ENCODE data around the gene FAM53B.
"Not testable (repeated sequence)": the region's sequence is repeated elsewhere in the genome, so short reads cannot be mapped to it uniquely, and the experiment has no call there.

FAM53B gene

DNA sequence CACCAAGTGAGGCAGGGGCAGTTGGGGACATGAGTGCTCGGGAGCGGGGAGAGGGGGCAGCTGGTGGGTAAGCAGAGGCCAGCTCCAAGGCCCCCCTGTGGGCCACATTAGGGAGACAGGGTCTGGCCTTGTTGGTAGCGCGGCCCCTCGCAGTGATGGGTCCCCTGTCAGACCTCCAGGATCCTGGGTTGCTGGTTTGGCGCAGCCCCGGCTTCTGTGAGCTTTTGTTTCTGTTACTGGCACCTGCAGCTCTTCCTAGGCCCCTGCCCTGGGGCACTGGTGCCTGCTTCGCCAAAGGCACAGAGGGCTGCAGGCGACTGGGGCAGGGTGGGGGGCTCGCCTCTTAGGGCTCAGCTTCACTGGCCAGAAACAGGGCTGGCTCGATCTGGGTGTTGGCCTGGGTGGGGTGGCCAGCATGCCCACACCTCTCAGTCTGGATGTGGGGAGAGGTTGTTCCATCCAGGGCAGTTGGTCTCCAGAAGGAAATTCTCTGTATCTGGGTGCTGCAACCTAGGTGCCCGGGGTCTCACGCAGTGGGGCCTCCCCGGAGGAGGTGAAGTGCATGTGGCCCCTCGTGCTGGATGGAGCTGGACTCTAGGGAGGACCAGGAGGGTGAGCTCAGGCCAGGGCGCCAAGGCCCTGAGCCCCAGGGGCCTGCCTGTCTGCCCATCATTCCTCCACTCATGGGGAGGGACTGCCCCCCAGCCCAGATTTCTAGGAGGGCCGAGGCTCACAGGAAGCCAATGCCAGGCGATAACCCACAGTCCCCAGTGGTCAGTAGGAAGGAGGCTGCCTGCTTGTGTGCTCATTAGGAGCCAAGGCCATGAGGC lies 143.9 kb downstream of the FAM53B start:
- no peak for DNase-seq (ENCODE audit: low read depth in 2 of 2, low spot score in 1 of 2)

DNA sequence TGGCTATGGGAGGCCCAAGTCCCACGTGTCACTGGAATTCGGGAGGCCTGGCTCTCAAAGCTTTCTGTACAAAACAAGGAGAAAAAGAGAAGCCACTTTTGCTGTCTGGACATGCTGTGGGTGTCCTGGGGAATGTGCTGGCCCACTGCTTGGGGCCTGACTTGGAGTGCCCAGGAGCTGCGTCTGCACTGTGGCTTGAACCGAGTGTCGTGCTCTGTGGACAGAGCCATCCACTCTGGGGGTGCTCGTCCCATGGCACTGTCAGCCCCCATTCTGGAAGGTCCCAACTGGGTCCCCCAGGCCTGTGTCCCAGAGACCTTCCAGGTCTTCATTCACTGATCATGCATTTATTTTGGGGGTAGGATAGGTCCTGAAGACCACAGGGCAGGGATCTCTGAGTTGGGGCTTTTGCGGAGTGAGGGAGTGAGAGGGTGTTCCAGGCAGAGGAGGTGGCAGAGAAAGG lies 144.6 kb downstream of the FAM53B start:
- DNase-seq (ENCODE audit: low read depth in 2 of 2, low spot score in 1 of 2) = no peak

- no peak for DNase-seq (ENCODE audit: low read depth in 2 of 2, low spot score in 1 of 2)
Measured at GRCh38 chr10:124598773-124599587, 145.2 kb downstream of the FAM53B start.

DNA sequence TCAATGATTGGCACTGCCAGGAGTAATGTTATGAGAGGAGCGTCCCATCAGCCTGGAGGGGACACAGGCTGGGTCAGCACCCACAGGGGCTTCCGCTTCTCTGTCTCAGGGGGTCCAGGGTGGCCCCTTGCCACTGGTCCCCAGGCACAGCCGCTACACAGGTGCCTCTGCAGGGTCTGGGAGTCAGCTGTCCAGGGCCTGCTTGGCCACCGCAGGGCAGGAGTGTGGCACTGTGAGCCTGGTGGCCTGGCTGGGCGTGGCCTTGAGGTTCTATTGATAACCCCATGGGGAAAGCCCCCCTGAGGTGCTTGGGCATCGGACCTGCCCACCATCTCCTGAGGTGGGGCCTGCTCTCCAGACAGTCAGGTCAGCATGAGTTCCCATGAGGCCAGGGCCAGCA lies 146.0 kb downstream of the FAM53B start:
- DNase-seq (ENCODE audit: low read depth in 2 of 2, low spot score in 1 of 2) = no peak

- no peak for DNase-seq (ENCODE audit: low read depth in 2 of 2, low spot score in 1 of 2)
Measured at GRCh38 chr10:124597846-124598165, 146.4 kb downstream of the FAM53B start.

GRCh38 chr10:124596962-124597845 lies 147.0 kb downstream of the FAM53B start:
- DNase-seq (ENCODE audit: low read depth in 2 of 2, low spot score in 1 of 2) = no peak

- DNase-seq (ENCODE audit: low read depth in 2 of 2, low spot score in 1 of 2) = no peak
Measured at GRCh38 chr10:124596116-124596785, 147.9 kb downstream of the FAM53B start.

DNA sequence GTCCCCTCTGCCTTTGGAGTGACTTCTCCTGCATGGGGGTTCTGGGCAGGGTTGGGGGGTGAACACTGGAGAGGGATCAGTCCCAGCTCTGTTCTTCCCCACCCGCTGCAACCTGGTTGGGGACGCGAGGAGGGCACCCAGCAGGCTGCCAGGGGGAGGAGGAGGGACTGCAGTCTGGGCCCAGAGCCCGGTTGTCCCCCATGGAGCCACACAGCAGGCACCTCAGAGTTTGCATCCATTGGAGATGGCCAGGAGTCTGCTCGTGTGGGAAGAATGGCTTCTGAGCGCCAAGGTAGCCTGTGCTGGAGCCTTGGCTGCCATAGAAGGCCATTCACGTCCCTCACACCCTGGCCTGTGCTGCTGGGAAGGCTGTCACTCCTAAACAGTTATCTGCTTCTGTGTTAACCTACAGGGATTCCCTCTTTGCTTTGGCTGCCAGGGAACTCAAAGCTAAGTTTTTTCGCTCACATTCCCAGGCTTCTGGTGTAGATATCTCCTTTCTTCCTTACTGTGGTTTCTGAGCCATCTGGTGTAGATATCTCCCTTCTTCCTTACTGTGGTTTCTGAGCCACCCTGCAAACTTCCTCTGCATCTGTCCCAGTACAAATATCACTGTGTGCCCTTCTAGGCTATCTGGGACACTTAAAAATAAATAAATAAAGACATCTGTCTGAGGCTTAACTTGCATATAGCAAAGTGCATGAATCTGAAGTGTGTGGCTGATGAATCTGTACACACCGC lies 148.9 kb downstream of the FAM53B start:
- DNase-seq (ENCODE audit: low read depth in 2 of 2, low spot score in 1 of 2) = no peak

- DNase-seq (ENCODE audit: low read depth in 2 of 2, low spot score in 1 of 2) = no peak
Measured at GRCh38 chr10:124594240-124594639, 149.9 kb downstream of the FAM53B start.

- no peak for DNase-seq (ENCODE audit: low read depth in 2 of 2, low spot score in 1 of 2)
Measured at GRCh38 chr10:124593431-124593985, 150.7 kb downstream of the FAM53B start.

- no peak for DNase-seq (ENCODE audit: low read depth in 2 of 2, low spot score in 1 of 2)
Measured at GRCh38 chr10:124592736-124593430, 151.3 kb downstream of the FAM53B start.

- no peak for DNase-seq (ENCODE audit: low read depth in 2 of 2, low spot score in 1 of 2)
Measured at GRCh38 chr10:124592101-124592500, 152.1 kb downstream of the FAM53B start.

DNA sequence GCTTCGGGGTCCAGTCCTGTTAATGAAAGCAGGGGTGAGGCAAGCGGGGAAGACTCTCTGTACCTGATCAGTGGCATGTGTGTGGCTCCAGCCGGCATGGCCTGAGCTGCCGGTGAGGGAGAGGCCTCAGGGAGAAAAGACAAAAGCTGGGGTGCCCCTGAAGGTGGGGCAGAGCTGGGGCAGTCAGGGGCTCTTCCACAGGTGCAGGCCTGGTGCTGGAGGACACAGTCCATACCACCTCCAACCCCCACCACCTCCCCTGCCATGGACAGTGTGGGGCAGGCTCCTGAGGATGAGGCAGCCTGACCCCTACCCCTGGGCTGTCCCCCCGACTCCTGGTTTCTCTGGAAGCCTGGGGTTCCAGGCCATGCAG lies 153.1 kb downstream of the FAM53B start:
- DNase-seq (ENCODE audit: low read depth in 2 of 2, low spot score in 1 of 2) = no peak

DNA sequence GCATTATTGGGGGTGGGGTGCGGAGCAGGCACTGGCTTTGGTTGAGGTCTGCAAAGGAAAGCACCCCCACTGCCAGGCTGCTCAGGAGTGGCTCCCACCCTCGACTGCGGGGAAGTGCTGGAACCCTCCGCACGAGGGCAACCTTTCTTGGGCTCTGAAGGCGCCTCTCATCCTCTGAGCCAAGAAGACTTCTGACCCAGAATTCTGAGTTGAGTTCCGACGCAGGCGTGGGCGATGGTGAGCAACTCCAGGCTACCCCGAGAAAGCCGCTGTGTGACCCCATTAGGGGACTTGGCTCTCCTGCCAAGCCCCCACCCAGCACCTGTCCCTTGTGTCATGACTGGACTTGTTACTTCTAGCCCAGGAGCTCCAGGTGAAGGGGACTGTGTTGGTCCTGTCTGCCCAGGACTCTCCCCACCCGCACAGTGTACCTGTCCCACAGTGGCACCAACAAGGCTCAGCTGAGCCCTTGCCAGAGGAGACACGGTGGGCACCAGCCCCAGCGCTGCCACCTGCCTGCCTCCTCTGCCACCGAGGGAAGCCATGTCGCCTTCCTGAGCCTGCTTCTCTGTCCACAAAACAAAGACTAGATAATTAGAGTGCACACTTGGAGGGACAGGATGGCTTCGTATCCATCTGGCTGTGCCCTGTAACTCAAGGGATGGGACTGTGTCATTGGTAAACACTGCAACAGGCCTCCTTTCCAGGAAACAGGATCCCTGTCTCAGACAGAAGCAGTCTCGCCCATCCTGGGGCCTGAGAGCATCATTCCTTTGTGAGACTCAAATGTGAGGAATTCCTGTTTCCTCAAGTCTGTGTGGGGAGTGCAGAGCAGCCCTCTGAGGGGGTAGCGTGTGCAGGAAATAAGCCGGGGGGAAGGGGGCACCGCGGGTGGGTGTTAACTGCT lies 153.7 kb downstream of the FAM53B start:
- no peak for DNase-seq (ENCODE audit: low read depth in 2 of 2, low spot score in 1 of 2)

DNA sequence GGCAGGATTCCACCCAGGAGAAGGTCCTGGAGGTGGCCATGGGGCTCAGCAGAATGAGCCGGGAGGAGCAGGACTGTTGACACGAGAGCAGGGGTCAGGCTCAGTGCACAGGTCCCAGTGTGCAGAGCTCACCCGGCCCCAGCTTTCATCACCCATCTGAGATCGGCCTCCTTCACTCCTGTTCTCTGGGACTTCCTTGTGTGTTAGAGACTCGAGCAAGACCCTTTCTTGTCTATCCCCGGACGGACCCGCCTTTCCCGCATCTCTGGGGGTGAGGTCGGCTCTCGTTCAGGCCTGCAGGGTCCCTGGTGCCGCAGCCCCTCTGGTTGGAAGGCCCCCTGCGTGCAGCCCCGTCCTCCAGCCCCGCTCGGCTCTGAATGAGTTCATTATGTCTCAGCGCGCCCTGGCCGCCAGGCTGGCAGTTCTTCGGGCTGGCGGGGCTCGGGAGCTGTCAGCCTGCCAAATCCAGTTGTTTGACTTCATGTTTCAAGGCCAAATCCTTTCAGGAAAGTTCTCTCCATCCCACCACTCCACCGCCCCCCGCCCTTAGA lies 154.6 kb downstream of the FAM53B start:
- DNase-seq (ENCODE audit: low read depth in 2 of 2, low spot score in 1 of 2) = no peak

GRCh38 chr10:124588736-124589490 lies 155.3 kb downstream of the FAM53B start:
- DNase-seq (ENCODE audit: low read depth in 2 of 2, low spot score in 1 of 2) = no peak

- DNase-seq (ENCODE audit: low read depth in 2 of 2, low spot score in 1 of 2) = not testable (repeated sequence)
Measured at GRCh38 chr10:124588341-124588735, 155.8 kb downstream of the FAM53B start.

Data from stimulated activated CD8-positive, alpha-beta memory T cell treated with anti-CD3 and anti-CD28 coated beads, Interleukin-4, amount 100 ng/mL, for 1 hour (primary cell).